OCI-LY3 (cell line): ENCODE results near the gene KIAA0513.

ENCODE experiments used
- EZH2phosphoT487 ChIP-seq: fragments of 200-600 bp; shearing (Covaris generic); IDR thresholded peaks from 2 replicates; pipeline ENCODE4 v1.6.1; 2018; ENCODE audit warnings: antibody characterized with exemption, mixed run types, low read depth
- TF ChIP-seq, protein P1 (sequence below): fragments of 200-600, 300-600 bp; sonication (generic); IDR thresholded peaks from 2 replicates; pipeline ENCODE4 v1.5.1; 2014; ENCODE audit warnings: antibody characterized with exemption, low read length, low read depth

DNA sequence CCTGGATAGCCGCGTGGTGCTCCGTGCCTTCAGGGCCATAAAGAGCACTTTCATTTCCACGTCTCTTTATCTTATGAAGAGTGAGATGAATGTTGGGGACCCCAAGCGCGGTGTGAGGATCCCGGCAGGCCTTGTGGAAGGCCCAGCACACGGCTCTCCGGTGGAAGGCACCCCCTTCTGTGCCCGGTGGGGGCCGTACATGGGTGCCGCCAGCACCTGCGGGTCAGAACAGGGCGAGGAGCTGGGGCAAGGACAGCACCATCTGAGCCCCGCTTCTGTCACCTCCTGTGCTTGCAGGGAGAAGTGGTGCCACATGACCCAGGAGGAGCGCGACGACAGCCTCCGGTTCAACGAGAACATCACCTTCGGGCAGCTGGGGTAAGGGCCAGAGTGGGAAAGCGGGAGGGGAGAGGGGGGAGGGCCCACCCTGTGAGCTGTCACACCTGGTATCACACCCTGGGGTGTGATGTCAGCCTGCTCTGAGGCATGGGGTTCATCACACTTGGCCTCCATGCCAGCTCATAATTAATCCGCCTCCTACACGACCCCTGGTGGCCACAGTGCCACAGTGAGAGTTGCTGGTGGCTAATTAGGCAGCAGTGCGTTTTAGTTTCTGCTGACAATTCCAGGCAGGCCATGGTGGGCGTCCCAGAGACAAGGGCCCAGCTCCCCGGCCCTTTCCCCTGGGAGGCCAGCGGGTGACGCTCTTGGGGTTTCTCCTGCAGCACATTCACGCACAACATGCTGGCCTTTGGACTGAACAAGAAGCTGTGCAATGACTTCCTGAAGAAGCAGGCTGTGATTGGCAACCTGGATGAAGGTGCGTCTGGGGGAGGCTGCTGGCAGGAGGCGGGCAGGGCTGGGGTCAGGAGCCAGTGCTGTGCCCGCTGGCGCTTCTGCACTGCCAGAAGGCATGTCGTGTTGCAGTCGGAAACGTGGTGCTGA is 59.0 kb downstream of the KIAA0513 start:
- TF ChIP-seq EZH2phosphoT487: no peak
- TF ChIP-seq, protein P1, sequence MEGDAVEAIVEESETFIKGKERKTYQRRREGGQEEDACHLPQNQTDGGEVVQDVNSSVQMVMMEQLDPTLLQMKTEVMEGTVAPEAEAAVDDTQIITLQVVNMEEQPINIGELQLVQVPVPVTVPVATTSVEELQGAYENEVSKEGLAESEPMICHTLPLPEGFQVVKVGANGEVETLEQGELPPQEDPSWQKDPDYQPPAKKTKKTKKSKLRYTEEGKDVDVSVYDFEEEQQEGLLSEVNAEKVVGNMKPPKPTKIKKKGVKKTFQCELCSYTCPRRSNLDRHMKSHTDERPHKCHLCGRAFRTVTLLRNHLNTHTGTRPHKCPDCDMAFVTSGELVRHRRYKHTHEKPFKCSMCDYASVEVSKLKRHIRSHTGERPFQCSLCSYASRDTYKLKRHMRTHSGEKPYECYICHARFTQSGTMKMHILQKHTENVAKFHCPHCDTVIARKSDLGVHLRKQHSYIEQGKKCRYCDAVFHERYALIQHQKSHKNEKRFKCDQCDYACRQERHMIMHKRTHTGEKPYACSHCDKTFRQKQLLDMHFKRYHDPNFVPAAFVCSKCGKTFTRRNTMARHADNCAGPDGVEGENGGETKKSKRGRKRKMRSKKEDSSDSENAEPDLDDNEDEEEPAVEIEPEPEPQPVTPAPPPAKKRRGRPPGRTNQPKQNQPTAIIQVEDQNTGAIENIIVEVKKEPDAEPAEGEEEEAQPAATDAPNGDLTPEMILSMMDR: peak; percentile 60
